B cell (primary cell): ENCODE data around the gene PHACTR1. TPM values are rescaled to one million over a fixed set of nuclear protein-coding genes. Genes with fewer than 3 reads are reported as not detected.

ENCODE experiments used
- ATAC-seq: fragments of 200-7000 bp; cut with Tn5 transposase; one replicate; pipeline ENCODE4 v1.10.0; 2021; ENCODE audit warnings: low read depth, mild to moderate bottlenecking, moderate number of reproducible peaks, moderate library complexity
- CTCF ChIA-PET: fragments of 350-600 bp; sonication (Branson Sonifier 250); formaldehyde crosslinking; loops from one replicate; lab custom pipeline; 2021; ENCODE audit warnings: antibody characterized with exemption, inconsistent platforms; lab: Charles Lee
- POLR2A ChIA-PET: fragments of 350-600 bp; sonication (Branson Sonifier 250); formaldehyde crosslinking; loops from one replicate; lab custom pipeline; 2021; ENCODE audit warnings: antibody characterized with exemption; lab: Charles Lee
- DNase-seq: peaks from one replicate; pipeline ENCODE4 v3.0.0; 2013
- H2AFZ ChIP-seq: 2 replicates; pipeline ENCODE4 v1.6.1; 2012; ENCODE audit warnings: mild to moderate bottlenecking, low read depth, low read length; ENCODE audit not compliant: insufficient read depth, poor library complexity, severe bottlenecking
- H3K27ac ChIP-seq, 2 donors: 1 replicate in 1 of 2; 2 replicates in 1 of 2; pipeline ENCODE4 v1.5.1; 2012 to 2013; ENCODE audit warnings: low read length in 2 of 2, mild to moderate bottlenecking in 2 of 2, moderate library complexity in 1 of 2
- H3K27me3 ChIP-seq, 4 experiments: fragments of 200-600 bp in 1 of 4; sonication (generic) in 1 of 4; replicated peaks in 1 of 4; 1 replicate in 2 of 4; 2 replicates in 2 of 4; pipeline versions ENCODE4 v1.6.1 to v1.7.0; 2013 to 2016; ENCODE audit warnings: low read length in 3 of 4, mild to moderate bottlenecking in 2 of 4, mixed read lengths in 1 of 4, moderate library complexity in 1 of 4; ENCODE audit not compliant: insufficient read depth in 4 of 4, control insufficient read depth in 3 of 4; ENCODE audit errors: control extremely low read depth in 1 of 4
- H3K36me3 ChIP-seq, 2 experiments: replicated peaks in 1 of 2; 1 replicate in 1 of 2; 2 replicates in 1 of 2; pipeline versions ENCODE4 v1.6.1 to v1.7.1; 2013; ENCODE audit warnings: low read length in 1 of 2; ENCODE audit not compliant: insufficient read depth in 2 of 2, control insufficient read depth in 1 of 2; ENCODE audit errors: control extremely low read depth in 1 of 2, extremely low read depth in 1 of 2
- H3K4me1 ChIP-seq, 2 donors: fragments of 200-600 bp in 1 of 2; sonication (generic) in 1 of 2; 1 replicate in 1 of 2; 2 replicates in 1 of 2; pipeline versions ENCODE4 v1.5.1 to v1.6.1; 2013 to 2017; ENCODE audit warnings: low read length in 2 of 2; ENCODE audit not compliant: control insufficient read depth in 2 of 2, insufficient read depth in 2 of 2
- H3K4me2 ChIP-seq: replicated peaks from 2 replicates; pipeline ENCODE3; 2012; ENCODE audit warnings: mild to moderate bottlenecking, low read depth, low read length; ENCODE audit not compliant: poor library complexity, severe bottlenecking
- H3K4me3 ChIP-seq, 5 experiments: fragments of 200-600 bp in 1 of 5; sonication (generic) in 1 of 5; 1 replicate in 3 of 5; 2 replicates in 2 of 5; pipeline versions ENCODE4 v1.5.1 to v1.7.0; 2011 to 2016; ENCODE audit warnings: low read length in 4 of 5, mild to moderate bottlenecking in 4 of 5, low read depth in 2 of 5, control low read depth in 1 of 5, moderate library complexity in 1 of 5; ENCODE audit not compliant: insufficient read depth in 1 of 5; ENCODE audit errors: control extremely low read depth in 1 of 5, extremely low read depth in 1 of 5
- H3K79me2 ChIP-seq: fragments of 200-600 bp; sonication (generic); one replicate; pipeline ENCODE4 v1.6.0; 2016; ENCODE audit warnings: low read length; ENCODE audit not compliant: control insufficient read depth, insufficient read depth
- H3K9ac ChIP-seq: fragments of 200-600 bp; sonication (generic); 2 replicates; pipeline ENCODE4 v1.6.1; 2017; ENCODE audit warnings: mild to moderate bottlenecking, low read length, moderate library complexity
- H3K9me3 ChIP-seq, 3 donors: one replicate each; pipeline versions ENCODE4 v1.6.1 to v1.7.1; 2013; ENCODE audit warnings: low read length in 2 of 3; ENCODE audit not compliant: control insufficient read depth in 2 of 3, insufficient read depth in 1 of 3; ENCODE audit errors: control extremely low read depth in 1 of 3
- H4K20me1 ChIP-seq: 2 replicates; pipeline ENCODE4 v1.6.0; 2012; ENCODE audit warnings: mild to moderate bottlenecking, low read length; ENCODE audit not compliant: insufficient read depth, control insufficient read depth, poor library complexity, severe bottlenecking
- H3K27ac Mint-ChIP-seq: one replicate; pipeline ENCODE4 v1.8.0; 2021; ENCODE audit warnings: mixed read lengths
- H3K27me3 Mint-ChIP-seq: one replicate; pipeline ENCODE4 v1.8.0; 2021; ENCODE audit warnings: mixed read lengths
- H3K4me1 Mint-ChIP-seq: one replicate; pipeline ENCODE4 v1.8.0; 2021; ENCODE audit warnings: mixed read lengths
- H3K4me3 Mint-ChIP-seq: one replicate; pipeline ENCODE4 v1.8.0; 2021; ENCODE audit warnings: mixed read lengths
- H3K9me3 Mint-ChIP-seq: one replicate; pipeline ENCODE4 v1.8.0; 2022; ENCODE audit warnings: mixed read lengths; ENCODE audit not compliant: insufficient read depth
- CTCF ChIP-seq: fragments of 200-600 bp; IDR thresholded peaks from one replicate; pipeline ENCODE4 v1.8.0; 2022; ENCODE audit warnings: antibody characterized with exemption, mild to moderate bottlenecking
- EZH2 ChIP-seq: IDR thresholded peaks from 2 replicates; pipeline ENCODE4 v1.6.1; 2012; ENCODE audit warnings: borderline replicate concordance, low read depth, mild to moderate bottlenecking, moderate library complexity, low read length; ENCODE audit not compliant: insufficient read depth, poor library complexity, severe bottlenecking
- WGBS: methylation state at CpG from one replicate; pipeline ENCODE4 v1.1.5; 2013; ENCODE audit warnings: missing lambda C conversion rate; ENCODE audit not compliant: insufficient coverage; 5-methylcytosine and 5-hydroxymethylcytosine counted together
- intact Hi-C: fragments of 100-400 bp; cut with micrococcal nuclease; formaldehyde crosslinking; loops from one replicate; pipeline ENCODE4 v1.10.0; 2022
- polyA plus RNA-seq: library from polyadenylated mRNA; depleted of rRNA; stranded (reverse); fragments of >200 nt; gene quantifications from 2 replicates; pipeline ENCODE4 v1.2.3, GENCODE V29; 2012
- total RNA-seq, 2 donors: library from RNA; stranded (reverse); fragments of 120-200 nt in 1 of 2; gene quantifications; 1 replicate in 1 of 2; 2 replicates in 1 of 2; pipeline versions ENCODE4 v1.2.3 to v1.2.4, GENCODE V29; 2013 to 2022

PHACTR1 gene
- total and polyA plus RNA-seq, 2 donors (not counting 1 experiment from before 2014, with no cell fraction given) = 30.2 to 129 TPM

GRCh38 chr6:13116155-13116554 lies 399.6 kb downstream of the PHACTR1 start:
- Histone ChIP-seq H3K9me3 (no peaks in the 10 kb centered on the region), H3K4me2 (no peak overlapping the region), H3K27ac (no peak overlapping the region), H3K27me3 (peaks cover 0 to 10% (median 0%) of the 10 kb centered on the region in 4 experiments), H3K9ac (no peak overlapping the region), H3K36me3 (no peaks in the 10 kb centered on the region), H3K4me3 (no peak overlapping the region), H3K79me2 (no peaks in the 10 kb centered on the region), H4K20me1 (no peaks in the 10 kb centered on the region), H3K4me1 (no peaks in the 10 kb centered on the region), H2AFZ (no peak overlapping the region)
- H3K4me1 Mint-ChIP-seq = peaks cover 8% of the 10 kb centered on the region
- TF ChIP-seq EZH2 (no peak), CTCF (no peak)
- ATAC-seq = no peak
- no peak overlapping the region for H3K4me3 Mint-ChIP-seq
- no CpG with 5 or more reads among the region's 1 CpG for WGBS
- peaks cover 3% of the 10 kb centered on the region for H3K9me3 Mint-ChIP-seq
- POLR2A ChIA-PET = no interaction called here
- no peak overlapping the region for H3K27ac Mint-ChIP-seq
- intact Hi-C loops = no loop called here
- CTCF ChIA-PET = no interaction called here
- H3K27me3 Mint-ChIP-seq = peaks cover 48% of the 10 kb centered on the region
- DNase-seq = no peak

- no peaks in the 10 kb centered on the region for H3K79me2 ChIP-seq
- Mint-ChIP-seq H3K4me3 (no peak overlapping the region), H3K4me1 (peaks cover 8% of the 10 kb centered on the region), H3K27me3 (peaks cover 41% of the 10 kb centered on the region), H3K27ac (no peak overlapping the region), H3K9me3 (no peaks in the 10 kb centered on the region)
- TF ChIP-seq CTCF (no peak), EZH2 (no peak)
- intact Hi-C loops = no loop called here
- H3K4me1 ChIP-seq = no peaks in the 10 kb centered on the region
- no peak overlapping the region for H2AFZ ChIP-seq
- WGBS = 97% methylated on average over 4 of the region's 6 CpGs
- POLR2A ChIA-PET = no interaction called here
- H3K9me3 ChIP-seq = no peaks in the 10 kb centered on the region
- CTCF ChIA-PET = no interaction called here
- no peak overlapping the region for H3K4me2 ChIP-seq
- no peak overlapping the region for H3K4me3 ChIP-seq
- DNase-seq (no peak), ATAC-seq (no peak)
- peaks cover 0 to 7% (median 2%) of the 10 kb centered on the region in 4 experiments for H3K27me3 ChIP-seq
- no peaks in the 10 kb centered on the region for H3K36me3 ChIP-seq
- no peak overlapping the region for H3K9ac ChIP-seq
- no peak overlapping the region for H3K27ac ChIP-seq
- no peaks in the 10 kb centered on the region for H4K20me1 ChIP-seq
These were observed 401.0 kb downstream of the PHACTR1 start for GRCh38 chr6:13117570-13117969.
